Heart left ventricle (tissue), 13 donors: ENCODE data around the gene INSR.

ENCODE experiments used
- CTCF ChIP-seq, 12 donors: fragments of 200-600 bp; sonication (generic) in 4 of 12; IDR thresholded peaks; one replicate each; pipeline versions ENCODE4 v1.5.0 to v1.8.0; 2018 to 2022; ENCODE audit warnings: antibody characterized with exemption in 12 of 12, mild to moderate bottlenecking in 5 of 12
- POLR2A ChIP-seq, 2 donors: fragments of 450-650 bp; IDR thresholded peaks; one replicate each; pipeline ENCODE4 v1.6.1; 2017; ENCODE audit warnings: antibody characterized with exemption in 2 of 2, mild to moderate bottlenecking in 2 of 2, moderate library complexity in 2 of 2
- donor health status: ischemic (EF 13 %, LVEDD 7.1; RV severe dilation, severe dysfunction).
- donor health status: DM: no; HTN: yes; CAD: no.
- donor health status: DM: no; HTN: no; CAD: no.
- donor health status: ischemic (EF 25% LVEDD 6.9; RV normal size, moderate dysfunction).
- donor health status: ischemic (EF 25% LVEDD 5.7; RV mildly dilated, moderate dysfunction).
- donor health status: ischemic (EF 35%, LVEDD 5.7; RV mildly dilated, moderate dysfunction).
- donor health status: nonischemic (EF 11% LVEDD 7.7; RV severe dilation, severe dysfunction).
- donor health status: DM: yes; HTN: yes; CAD: no.
- donor health status: PGD.
- donor health status: ischemic (EF 29% LVEDD 5.4; RV normal size, mild dysfunction).
- donor health status: nonischemic (EF 23%, LVEDD 6.1; RV moderate dilation, normal function).

GRCh38 chr19:7069904-7070226, 224.3 kb downstream of the INSR start:
- TF ChIP-seq CTCF (IDR thresholded peaks at IDR 0.05) (no peak), POLR2A (IDR thresholded peaks at IDR 0.05) (no peak)
